Gastroesophageal sphincter (tissue), 3 donors: ENCODE measurements around the gene GNG12.

Experiments used
- CTCF ChIP-seq, 4 experiments: fragments of 200-600 bp in 2 of 4; fragments of 450-650 bp in 2 of 4; sonication (generic) in 1 of 4; IDR thresholded peaks; one replicate each; pipeline ENCODE4 v1.5.1; 2017 to 2019; ENCODE audit warnings: antibody characterized with exemption in 4 of 4, mild to moderate bottlenecking in 2 of 4, moderate library complexity in 2 of 4
- POLR2A ChIP-seq, 2 donors: fragments of 450-650 bp; IDR thresholded peaks; one replicate each; pipeline ENCODE4 v1.6.1; 2017; ENCODE audit warnings: antibody characterized with exemption in 2 of 2, mild to moderate bottlenecking in 2 of 2, moderate library complexity in 1 of 2

DNA sequence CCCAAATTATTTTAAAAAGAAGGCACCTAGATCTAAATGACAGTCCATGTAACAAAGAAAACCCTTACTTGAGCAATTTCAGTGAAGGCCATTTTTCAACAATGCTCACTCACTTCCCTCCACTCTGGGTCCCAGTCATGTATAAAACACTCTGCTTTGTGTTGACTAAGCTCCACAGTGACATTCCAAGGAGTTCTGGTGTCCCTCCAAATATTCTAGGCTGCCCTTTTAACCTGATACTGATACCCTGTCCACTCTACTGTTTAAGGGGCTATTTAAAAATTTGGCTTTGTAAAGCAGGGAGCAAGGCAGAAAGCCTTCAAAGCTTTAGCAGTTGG, 73.6 kb downstream of the GNG12 start:
- no peak for TF ChIP-seq CTCF (IDR thresholded peaks at IDR 0.05)
- TF ChIP-seq POLR2A (IDR thresholded peaks at IDR 0.05) = no peak
